T-helper 2 cell treated with Interferon-gamma antibody and Interleukin-4, amounts not matched to agents 5 μg/mL and 100 μg/mL, for 36 hours (primary cell): ENCODE data around the gene RASSF1.

Source experiments
- DNase-seq: peaks from one replicate; pipeline ENCODE4 v3.0.0; 2021; ENCODE audit warnings: low spot score
- H3K27ac Mint-ChIP-seq: one replicate; pipeline ENCODE4 v1.8.0; 2021; ENCODE audit warnings: mild to moderate bottlenecking, mixed read lengths
- H3K27me3 Mint-ChIP-seq: one replicate; pipeline ENCODE4 v1.8.0; 2021; ENCODE audit warnings: low read depth, mixed read lengths
- H3K36me3 Mint-ChIP-seq: one replicate; pipeline ENCODE4 v1.8.0; 2021; ENCODE audit warnings: low read depth, mixed read lengths
- H3K4me1 Mint-ChIP-seq: one replicate; pipeline ENCODE4 v1.8.0; 2021; ENCODE audit warnings: low read depth, mixed read lengths
- H3K4me3 Mint-ChIP-seq: one replicate; pipeline ENCODE4 v1.8.0; 2022; ENCODE audit warnings: mild to moderate bottlenecking, moderate library complexity, mixed read lengths
- H3K9me3 Mint-ChIP-seq: one replicate; pipeline ENCODE4 v1.8.0; 2021; ENCODE audit warnings: mixed read lengths

RASSF1 gene

GRCh38 chr3:50327943-50328691, 12.5 kb downstream of the RASSF1 start, which contains the start of gene TUSC2:
Gene TUSC2 (minus strand): TSS chr3:50328223. CDS start chr3:50328099, 124 bp downstream.
- Mint-ChIP-seq H3K27ac (peak within 1 kb of the TSS; percentile 89), H3K36me3 (peaks cover 36% of the 10 kb centered on the region), H3K27me3 (no peaks in the 10 kb centered on the region), H3K4me3 (peak within 1 kb of the TSS; percentile 90), H3K4me1 (peaks cover 12% of the 10 kb centered on the region), H3K9me3 (no peaks in the 10 kb centered on the region)
- peak; percentile 95 for DNase-seq

DNA sequence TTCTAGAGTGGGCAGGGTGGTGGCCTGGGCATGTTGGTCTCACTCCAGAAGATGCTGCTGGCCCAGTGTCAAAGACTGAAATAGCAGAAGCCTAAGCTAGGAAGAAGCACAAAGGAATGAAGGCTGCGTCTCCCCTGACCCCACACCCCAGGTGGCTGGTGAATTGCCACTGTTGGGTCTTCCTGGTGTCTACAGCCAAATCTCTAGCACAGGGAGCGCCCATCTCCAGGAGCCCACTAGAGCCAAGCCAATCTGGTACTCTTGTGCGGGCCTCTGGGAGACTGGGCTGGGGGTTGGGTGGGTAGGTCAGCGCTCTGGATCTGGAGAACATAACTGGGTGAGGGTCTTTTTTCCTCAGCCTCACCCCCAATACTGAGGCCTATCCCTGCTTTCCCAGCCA, 13.5 kb downstream of the RASSF1 start:
- Mint-ChIP-seq H3K9me3 (no peaks in the 10 kb centered on the region), H3K36me3 (peaks cover 29% of the 10 kb centered on the region), H3K4me1 (peaks cover 12% of the 10 kb centered on the region), H3K4me3 (peak overlapping the region; percentile 90), H3K27ac (peak overlapping the region; percentile 69), H3K27me3 (no peaks in the 10 kb centered on the region)
- no peak for DNase-seq

DNA sequence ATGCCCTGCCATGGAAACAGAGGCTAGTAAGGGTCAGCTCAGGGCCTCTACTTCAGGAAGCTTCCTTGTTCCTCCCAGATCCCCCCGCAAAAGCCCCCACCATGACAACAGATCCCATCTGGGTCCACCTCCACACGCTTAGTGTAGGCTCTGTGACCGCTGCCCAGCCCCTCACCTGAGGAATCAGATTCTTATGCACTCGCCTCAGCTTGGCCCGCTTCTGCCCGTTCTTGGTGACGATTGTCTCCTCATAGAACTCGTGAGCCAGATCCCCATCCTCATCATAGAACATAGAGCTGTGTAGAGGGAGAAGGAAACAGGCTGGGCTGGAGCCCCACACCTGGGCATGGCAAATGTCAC, 14.5 kb downstream of the RASSF1 start:
- peaks cover 21% of the 10 kb centered on the region for H3K36me3 Mint-ChIP-seq
- peaks cover 12% of the 10 kb centered on the region for H3K4me1 Mint-ChIP-seq
- no peak for DNase-seq
- H3K27ac Mint-ChIP-seq = peak overlapping the region; percentile 26
- H3K9me3 Mint-ChIP-seq = no peaks in the 10 kb centered on the region
- H3K4me3 Mint-ChIP-seq = no peak overlapping the region
- no peaks in the 10 kb centered on the region for H3K27me3 Mint-ChIP-seq

GRCh38 chr3:50325497-50326181, 15.0 kb downstream of the RASSF1 start:
- DNase-seq = no peak
- peak overlapping the region; percentile 18 for H3K4me3 Mint-ChIP-seq
- H3K36me3 Mint-ChIP-seq = peaks cover 16% of the 10 kb centered on the region
- H3K9me3 Mint-ChIP-seq = no peaks in the 10 kb centered on the region
- H3K4me1 Mint-ChIP-seq = peaks cover 13% of the 10 kb centered on the region
- H3K27me3 Mint-ChIP-seq = no peaks in the 10 kb centered on the region
- no peak overlapping the region for H3K27ac Mint-ChIP-seq

DNA sequence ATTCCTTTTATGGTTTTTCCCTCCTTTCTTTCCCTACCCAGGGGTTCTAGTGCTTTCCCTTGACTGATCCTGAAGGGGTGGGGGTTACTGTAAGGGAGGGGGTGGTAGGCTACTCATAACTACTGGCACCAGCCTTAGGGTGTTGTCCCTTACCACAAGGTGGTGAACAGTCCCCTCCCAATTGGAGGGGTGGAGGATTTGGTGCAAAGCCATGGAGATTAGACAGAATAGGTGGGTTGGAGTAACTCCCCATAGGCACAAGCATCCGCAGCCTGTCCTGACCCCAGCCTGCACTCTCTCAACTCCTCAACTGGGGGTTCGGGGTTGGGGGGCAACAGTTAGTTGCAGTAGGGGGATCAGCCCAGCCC, 15.5 kb downstream of the RASSF1 start:
- Mint-ChIP-seq H3K27me3 (no peaks in the 10 kb centered on the region), H3K4me3 (no peak overlapping the region), H3K36me3 (peaks cover 12% of the 10 kb centered on the region), H3K9me3 (no peaks in the 10 kb centered on the region), H3K27ac (peak overlapping the region; percentile 27), H3K4me1 (peaks cover 19% of the 10 kb centered on the region)
- no peak for DNase-seq

DNA sequence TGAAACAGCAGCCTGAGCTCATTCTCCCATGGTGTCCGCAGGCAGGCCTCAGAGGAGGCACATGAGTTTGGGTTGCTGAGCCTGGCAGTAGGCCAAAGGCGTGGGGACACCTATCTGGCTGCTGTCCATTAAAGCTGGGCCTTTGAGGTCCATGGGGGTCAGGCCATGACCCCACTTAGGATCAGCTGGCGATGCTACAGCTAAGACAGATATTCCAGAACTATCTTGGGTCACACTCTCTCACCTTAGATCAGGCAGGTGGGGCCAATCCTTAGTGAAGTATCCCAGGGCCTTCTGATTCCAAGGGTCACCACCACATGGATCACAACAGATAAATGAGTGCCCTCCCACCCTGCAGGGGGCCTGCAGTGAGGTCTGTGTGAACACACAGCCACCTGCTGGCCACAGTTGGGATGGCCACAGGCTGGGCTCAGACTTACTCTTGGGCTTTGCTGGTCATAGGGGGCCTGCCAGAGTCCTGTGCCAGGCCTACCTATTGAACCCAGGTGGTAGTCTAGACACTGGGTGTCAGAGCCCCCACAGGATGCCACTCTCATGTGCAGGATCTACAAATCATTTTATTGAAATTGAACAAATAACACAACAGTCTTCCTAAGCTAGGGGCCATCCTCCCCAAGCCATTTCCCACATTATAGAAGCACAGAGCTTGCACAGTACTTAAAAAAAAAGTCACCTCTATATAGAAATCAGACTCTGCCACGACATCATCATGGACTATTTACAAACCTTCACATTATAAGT, 16.1 kb downstream of the RASSF1 start:
- Mint-ChIP-seq H3K4me1 (peaks cover 19% of the 10 kb centered on the region), H3K4me3 (peak overlapping the region; percentile 8), H3K27me3 (no peaks in the 10 kb centered on the region), H3K27ac (peak overlapping the region; percentile 27), H3K9me3 (no peaks in the 10 kb centered on the region), H3K36me3 (peaks cover 7% of the 10 kb centered on the region)
- DNase-seq = peak; percentile 53

GRCh38 chr3:50323614-50324199, 16.9 kb downstream of the RASSF1 start:
- Mint-ChIP-seq H3K36me3 (peaks cover 6% of the 10 kb centered on the region), H3K9me3 (no peaks in the 10 kb centered on the region), H3K27me3 (no peaks in the 10 kb centered on the region), H3K4me1 (peaks cover 24% of the 10 kb centered on the region), H3K27ac (no peak overlapping the region), H3K4me3 (no peak overlapping the region)
- DNase-seq = no peak

DNA sequence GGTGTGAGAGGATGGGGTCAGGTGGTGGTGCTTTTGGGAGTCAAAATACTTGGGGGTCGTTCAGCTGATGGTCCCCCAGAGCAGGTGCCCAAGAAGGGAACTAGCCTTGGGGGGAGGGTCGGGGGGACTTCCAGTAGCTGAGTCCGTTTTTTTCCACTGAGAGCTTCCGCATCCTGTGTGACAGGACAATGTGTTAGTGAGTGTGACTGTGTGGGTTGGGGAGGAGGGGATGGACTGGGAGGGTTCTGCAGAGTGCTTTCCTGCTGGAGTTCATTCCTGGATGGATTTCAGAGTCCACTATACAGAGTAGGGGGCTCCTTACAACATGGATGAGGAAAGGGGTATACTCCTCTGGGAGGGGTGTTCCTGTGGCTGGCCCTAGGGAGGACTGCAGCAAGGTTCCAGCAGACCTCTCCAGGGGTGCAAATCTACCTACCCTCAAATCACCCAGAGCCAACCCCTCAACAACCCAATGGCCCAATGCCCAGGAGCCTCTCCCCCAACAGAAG, 17.5 kb downstream of the RASSF1 start:
- Mint-ChIP-seq H3K27ac (peak overlapping the region; percentile 43), H3K36me3 (peaks cover 3% of the 10 kb centered on the region), H3K4me1 (peaks cover 23% of the 10 kb centered on the region), H3K9me3 (no peaks in the 10 kb centered on the region), H3K27me3 (no peaks in the 10 kb centered on the region), H3K4me3 (no peak overlapping the region)
- DNase-seq = no peak

DNA sequence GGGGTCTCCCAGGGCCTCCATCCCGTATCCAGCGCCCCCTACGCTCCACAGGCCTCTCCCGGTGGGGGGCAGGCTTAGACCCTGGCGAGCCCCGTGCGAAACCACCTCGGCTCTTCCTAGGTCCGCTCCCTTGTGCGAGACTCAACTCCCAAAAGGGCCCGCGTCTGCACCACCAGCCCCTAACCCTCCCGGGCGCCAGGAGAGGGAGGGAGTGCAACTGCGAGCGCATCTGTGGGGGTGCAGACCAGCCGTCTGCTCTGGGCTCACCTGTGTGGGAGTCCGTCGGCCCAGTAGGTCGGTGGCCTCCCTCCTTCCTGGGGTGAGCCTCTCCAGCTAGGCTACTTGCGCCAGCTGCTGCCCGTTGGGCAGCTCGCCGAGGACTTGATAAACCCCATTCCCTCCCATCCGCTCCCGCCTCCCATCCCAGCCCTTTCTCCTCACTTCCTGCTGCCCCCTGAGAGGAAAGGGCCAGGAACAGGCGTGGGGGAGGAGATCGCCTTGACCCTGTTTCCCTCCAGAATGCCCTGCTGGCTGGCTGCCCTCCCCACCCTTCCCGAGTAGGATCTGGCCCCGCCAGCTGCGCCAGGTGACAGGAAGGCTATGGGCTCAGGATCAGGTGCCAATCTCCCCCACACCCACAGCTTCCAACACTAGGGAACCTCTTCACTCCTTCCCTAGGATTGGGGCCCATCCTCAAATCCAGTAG, 18.1 kb downstream of the RASSF1 start, which contains the start of gene HYAL2:
TSS of gene HYAL2 (minus strand) at position 360 of the 706 bp plus-strand sequence. CDS start 2,256 bp downstream, outside the sequence.
- DNase-seq = no peak
- peak within 1 kb of the TSS; percentile 82 for H3K4me3 Mint-ChIP-seq
- H3K27ac Mint-ChIP-seq = peak within 1 kb of the TSS; percentile 92
- H3K9me3 Mint-ChIP-seq = no peaks in the 10 kb centered on the region
- H3K27me3 Mint-ChIP-seq = no peaks in the 10 kb centered on the region
- peaks cover 3% of the 10 kb centered on the region for H3K36me3 Mint-ChIP-seq
- H3K4me1 Mint-ChIP-seq = peaks cover 22% of the 10 kb centered on the region

DNA sequence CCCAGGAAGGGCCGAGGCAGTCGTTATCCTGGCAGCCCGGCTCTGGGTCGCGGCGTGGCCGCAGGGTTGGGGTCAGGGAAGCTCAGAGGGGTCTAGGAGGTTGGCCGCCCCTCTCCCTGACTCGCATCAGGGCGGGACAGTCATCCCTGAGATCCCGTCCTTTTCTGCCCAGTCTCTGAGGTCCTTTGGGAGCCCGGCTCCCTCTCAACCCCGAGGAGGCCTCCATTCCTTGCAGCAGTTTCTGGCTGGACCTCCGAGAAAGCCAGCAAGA, 18.6 kb downstream of the RASSF1 start:
- Mint-ChIP-seq H3K4me1 (peaks cover 20% of the 10 kb centered on the region), H3K9me3 (no peaks in the 10 kb centered on the region), H3K4me3 (no peak overlapping the region), H3K27ac (no peak overlapping the region), H3K36me3 (peaks cover 3% of the 10 kb centered on the region), H3K27me3 (no peaks in the 10 kb centered on the region)
- DNase-seq = no peak

- Mint-ChIP-seq H3K27me3 (no peaks in the 10 kb centered on the region), H3K36me3 (peaks cover 3% of the 10 kb centered on the region)
- DNase-seq = peak; percentile 88
Measured at GRCh38 chr3:50321336-50322114, 19.1 kb downstream of the RASSF1 start.

DNA sequence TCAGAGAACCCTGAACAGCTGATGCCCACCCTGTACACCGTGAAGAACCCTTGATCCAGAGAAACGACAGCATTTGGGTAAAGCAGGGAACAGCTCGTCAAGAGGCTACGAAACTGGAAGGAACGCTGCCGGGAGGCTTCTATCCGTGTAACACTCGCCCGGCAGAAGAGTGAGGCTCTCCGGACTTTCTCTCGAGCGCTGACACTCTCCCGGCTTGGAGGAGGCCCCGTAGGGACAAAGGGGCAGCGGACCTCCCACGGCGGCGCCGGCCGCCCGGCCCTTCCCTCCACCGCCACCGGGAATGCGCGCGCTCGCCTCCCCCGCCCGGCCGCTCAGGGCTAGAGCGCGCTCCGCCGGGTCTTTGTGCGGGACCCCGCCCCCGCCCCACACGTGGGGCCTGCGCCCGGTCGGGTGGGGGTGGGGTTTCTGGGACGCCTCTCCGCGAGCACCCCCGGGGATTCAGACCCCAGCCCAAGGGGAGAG, 19.7 kb downstream of the RASSF1 start:
- Mint-ChIP-seq H3K4me3 (peak overlapping the region; percentile 92), H3K27ac (peak overlapping the region; percentile 84), H3K36me3 (peaks cover 6% of the 10 kb centered on the region), H3K4me1 (peaks cover 25% of the 10 kb centered on the region), H3K9me3 (no peaks in the 10 kb centered on the region), H3K27me3 (no peaks in the 10 kb centered on the region)
- DNase-seq = peak; percentile 78

More at GRCh38 chr3:50321336-50322114, 19.1 kb downstream of the RASSF1 start:
- Mint-ChIP-seq H3K4me1 (peaks cover 21% of the 10 kb centered on the region), H3K9me3 (no peaks in the 10 kb centered on the region), H3K4me3 (peak overlapping the region; percentile 82), H3K27ac (peak overlapping the region; percentile 92)
